GM10248 (cell line): Measurements from ENCODE around the gene SOS2.
A peak's percentile ranks its signal among the peaks of the same experiment; 100 is the strongest.

Source experiments
- CTCF ChIA-PET: fragments of 300-600 bp; sonication (Branson Sonifier 250); formaldehyde crosslinking; extraction: SDS; loops from one replicate; lab custom pipeline; 2021; ENCODE audit warnings: antibody characterized with exemption; lab: Yijun Ruan, JAX
- POLR2A ChIA-PET: fragments of 350-650 bp; sonication (Branson Sonifier 250); formaldehyde crosslinking; extraction: SDS; loops from one replicate; lab custom pipeline; 2020; ENCODE audit warnings: antibody characterized with exemption; lab: Yijun Ruan, JAX
- DNase-seq: peaks from one replicate; pipeline ENCODE4 v3.0.0; 2012; ENCODE audit errors: extremely low spot score
- CTCF ChIP-seq: IDR thresholded peaks from 2 replicates; pipeline ENCODE4 v1.5.1; 2012; ENCODE audit warnings: mild to moderate bottlenecking, low read depth; ENCODE audit errors: extremely low read depth, missing control alignments, control extremely low read depth

The SOS2 gene

GRCh38 chr14:50230701-50231474, 490 bp downstream of the SOS2 start:
- POLR2A ChIA-PET: no interaction called here
- CTCF ChIA-PET: interaction anchor here (1.1 kb wide), 1 partner anchor 25 kb away, joined by 4 read pairs; no protein-coding TSS in a partner anchor
- TF ChIP-seq CTCF: no peak
- peak; percentile 52 for DNase-seq

GRCh38 chr14:50230401-50230700, 1.0 kb downstream of the SOS2 start:
- POLR2A ChIA-PET: no interaction called here
- CTCF ChIA-PET: no interaction called here
- DNase-seq: no peak
- no peak for TF ChIP-seq CTCF

- POLR2A ChIA-PET: no interaction called here
- DNase-seq: no peak
- TF ChIP-seq CTCF: no peak
- CTCF ChIA-PET: no interaction called here
Observed at GRCh38 chr14:50229681-50230080, 1.7 kb downstream of the SOS2 start.

DNA sequence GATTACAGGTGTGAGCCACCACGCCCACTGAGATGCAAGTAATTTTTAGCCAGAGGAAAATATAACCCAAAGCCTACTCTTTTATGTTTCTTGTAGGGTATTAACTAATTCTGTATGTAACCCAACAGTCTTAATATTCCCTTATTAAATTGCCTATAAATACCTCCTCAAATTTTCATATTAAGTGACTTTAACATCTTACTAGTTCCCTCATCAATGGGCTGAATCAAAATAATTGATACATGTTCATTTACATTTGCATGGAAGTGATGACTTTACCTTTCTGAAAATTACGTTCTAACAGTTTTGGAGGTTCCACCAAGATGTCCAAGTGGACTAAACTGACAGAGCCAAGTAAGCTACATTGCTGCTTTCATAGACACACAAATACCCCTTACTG, 3.1 kb downstream of the SOS2 start:
- CTCF ChIA-PET: interaction anchor here (1.3 kb wide), 1 partner anchor 9 kb away, joined by 4 read pairs; no protein-coding TSS in a partner anchor
- POLR2A ChIA-PET: no interaction called here
- DNase-seq: no peak
- no peak for TF ChIP-seq CTCF

- DNase-seq: no peak
- CTCF ChIA-PET: interaction anchor here (1.3 kb wide), 1 partner anchor 12 kb away, joined by 3 read pairs; no protein-coding TSS in a partner anchor
- TF ChIP-seq CTCF: no peak
- POLR2A ChIA-PET: interaction anchor here (0.7 kb wide), 1 partner anchor 23 kb away, joined by 13 read pairs; no protein-coding TSS in a partner anchor
Observed at GRCh38 chr14:50225974-50226297, 5.4 kb downstream of the SOS2 start.

DNA sequence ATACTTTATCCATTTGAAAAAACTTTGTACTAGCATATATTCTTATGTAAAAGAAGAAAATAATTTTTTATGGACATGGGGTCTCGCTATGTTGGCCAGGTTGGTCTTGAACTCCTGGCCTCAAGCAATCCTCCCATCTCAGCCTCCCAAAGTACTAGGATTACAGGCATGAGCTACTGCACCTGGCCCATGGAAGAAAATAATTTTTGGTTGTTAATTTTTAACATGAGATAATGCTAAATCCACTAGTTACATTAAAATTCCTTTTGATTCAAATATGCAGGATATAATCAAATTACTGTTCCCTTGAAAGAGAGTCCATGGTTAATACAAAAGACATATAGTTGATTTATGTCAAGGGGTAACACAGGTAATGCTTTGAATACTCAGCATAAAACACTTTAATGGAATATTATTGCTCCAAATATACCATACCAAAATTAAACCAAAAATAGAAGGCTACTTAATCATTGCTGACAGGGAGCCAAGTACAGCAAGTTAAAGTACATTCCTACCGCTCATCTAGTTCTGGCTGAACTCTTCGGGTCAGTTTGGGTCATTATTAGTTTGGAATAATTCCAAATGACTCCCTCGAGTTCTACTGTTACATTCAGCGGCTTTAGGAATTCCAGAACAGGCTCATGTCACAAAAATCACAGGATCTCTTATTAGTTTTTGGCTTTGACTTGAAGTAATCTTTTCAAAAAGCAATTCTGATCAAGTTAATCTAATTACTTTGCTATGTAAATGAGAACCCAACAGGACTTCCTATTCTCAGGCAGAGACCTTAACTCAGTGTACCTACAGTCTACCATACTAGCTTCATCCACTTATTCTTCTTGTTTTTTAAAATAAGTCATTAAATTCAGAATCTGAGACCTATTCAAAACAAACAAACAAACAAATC, 6.1 kb downstream of the SOS2 start:
- TF ChIP-seq CTCF: no peak
- no peak for DNase-seq
- POLR2A ChIA-PET: interaction anchor here (0.6 to 0.7 kb wide), 2 partner anchors 24 to 172 kb away, joined by 4 to 13 read pairs; no protein-coding TSS in a partner anchor
- CTCF ChIA-PET: interaction anchor here (2.3 kb wide), 1 partner anchor 15 kb away, joined by 5 read pairs; no protein-coding TSS in a partner anchor
